Heart left ventricle (tissue), 16 donors: ENCODE measurements around the gene TMEM131L. TPM values are rescaled to one million over a fixed set of nuclear protein-coding genes. Genes with fewer than 3 reads are reported as not detected.

Experiments used
- ATAC-seq, 4 donors: fragments of 200-7000 bp; cut with Tn5 transposase; one replicate each; pipeline ENCODE4 v1.9.1; 2020 to 2022; ENCODE audit warnings: moderate library complexity in 4 of 4, mild to moderate bottlenecking in 3 of 4, moderate number of reproducible peaks in 1 of 4
- DNase-seq, 5 donors: peaks; one replicate each; pipeline ENCODE4 v3.0.0-alpha.2; 2020
- H3K27ac ChIP-seq, 12 donors: fragments of 200-600 bp; sonication (generic) in 4 of 12; one replicate each; pipeline versions ENCODE4 v1.5.0 to v1.8.0; 2016 to 2022; ENCODE audit warnings: mild to moderate bottlenecking in 2 of 12
- H3K27me3 ChIP-seq, 9 donors: fragments of 200-600 bp; sonication (generic) in 2 of 9; one replicate each; pipeline versions ENCODE4 v1.5.1 to v1.8.0; 2016 to 2022; ENCODE audit warnings: mild to moderate bottlenecking in 3 of 9
- H3K36me3 ChIP-seq, 9 donors: fragments of 200-600 bp; sonication (generic) in 2 of 9; one replicate each; pipeline versions ENCODE4 v1.5.0 to v1.8.0; 2018 to 2022; ENCODE audit warnings: mild to moderate bottlenecking in 2 of 9
- H3K4me1 ChIP-seq, 12 donors: fragments of 200-600 bp; sonication (generic) in 4 of 12; one replicate each; pipeline versions ENCODE4 v1.5.0 to v1.8.0; 2016 to 2022; ENCODE audit warnings: mild to moderate bottlenecking in 3 of 12
- H3K4me3 ChIP-seq, 12 donors: fragments of 200-600 bp; sonication (generic) in 4 of 12; one replicate each; pipeline versions ENCODE4 v1.5.0 to v1.8.0; 2017 to 2022; ENCODE audit warnings: mild to moderate bottlenecking in 9 of 12, moderate library complexity in 4 of 12
- H3K9me3 ChIP-seq, 12 donors: fragments of 200-600 bp; sonication (generic) in 4 of 12; one replicate each; pipeline versions ENCODE4 v1.5.0 to v1.8.0; 2016 to 2022; ENCODE audit warnings: mild to moderate bottlenecking in 1 of 12
- POLR2A ChIP-seq, 2 donors: fragments of 450-650 bp; IDR thresholded peaks; one replicate each; pipeline ENCODE4 v1.6.1; 2017; ENCODE audit warnings: antibody characterized with exemption in 2 of 2, mild to moderate bottlenecking in 2 of 2, moderate library complexity in 2 of 2
- WGBS, 4 donors: extraction: QIAGEN DNeasy Blood & Tissue Kit in 2 of 4; methylation state at CpG; one replicate each; pipeline versions ENCODE4 v1.1.5 to v1.1.7; 2013 to 2018; 5-methylcytosine and 5-hydroxymethylcytosine counted together
- intact Hi-C, 10 donors: fragments of 100-400 bp; cut with DNase I; formaldehyde crosslinking; loops; one replicate each; pipeline versions ENCODE4 v1.11.1 to v1.14.2; 2022
- polyA plus RNA-seq, 2 donors: library from polyadenylated mRNA; stranded (reverse); fragments of 200-250 nt; gene quantifications; one replicate each; pipeline ENCODE4 v1.2.3, GENCODE V29; 2013
- total RNA-seq, 9 donors: library from RNA; depleted of rRNA in 2 of 9; stranded (reverse); fragments of >200 nt in 2 of 9; fragmentation: NEBNext Ultra II Directional in 3 of 9; extraction: Animal tissue kit (Norgen Biotek cat#: 25700) in 3 of 9; gene quantifications; one replicate each; pipeline versions ENCODE4 v1.1.0 to v1.2.4, GENCODE V29; 2016 to 2023
- TF ChIP-seq, protein P1 (sequence below), 12 donors: fragments of 200-600 bp; sonication (generic) in 4 of 12; IDR thresholded peaks; one replicate each; pipeline versions ENCODE4 v1.5.0 to v1.8.0; 2018 to 2022; ENCODE audit warnings: antibody characterized with exemption in 12 of 12, mild to moderate bottlenecking in 5 of 12
- donor health status: ischemic (EF 13 %, LVEDD 7.1; RV severe dilation, severe dysfunction).
- donor health status: healthy with polysubstance abuse.
- donor health status: DM: no; HTN: yes; CAD: no.
- donor health status: DM: no; HTN: no; CAD: no.
- donor health status: ischemic (EF 25% LVEDD 6.9; RV normal size, moderate dysfunction).
- donor health status: ischemic (EF 25% LVEDD 5.7; RV mildly dilated, moderate dysfunction).
- donor health status: healthy.
- donor health status: DM: yes; HTN: yes; CAD: no.
- donor health status: ischemic (EF 35%, LVEDD 5.7; RV mildly dilated, moderate dysfunction).
- donor health status: nonischemic (EF 11% LVEDD 7.7; RV severe dilation, severe dysfunction).
- donor health status: DM: yes; HTN: yes; CAD: no.
- donor health status: PGD.
- donor health status: ischemic (EF 29% LVEDD 5.4; RV normal size, mild dysfunction).
- donor health status: nonischemic (EF 23%, LVEDD 6.1; RV moderate dilation, normal function).

TMEM131L gene
- total and polyA plus RNA-seq, 11 donors, result 3.8 to 22.2 (median 19.6) TPM

DNA sequence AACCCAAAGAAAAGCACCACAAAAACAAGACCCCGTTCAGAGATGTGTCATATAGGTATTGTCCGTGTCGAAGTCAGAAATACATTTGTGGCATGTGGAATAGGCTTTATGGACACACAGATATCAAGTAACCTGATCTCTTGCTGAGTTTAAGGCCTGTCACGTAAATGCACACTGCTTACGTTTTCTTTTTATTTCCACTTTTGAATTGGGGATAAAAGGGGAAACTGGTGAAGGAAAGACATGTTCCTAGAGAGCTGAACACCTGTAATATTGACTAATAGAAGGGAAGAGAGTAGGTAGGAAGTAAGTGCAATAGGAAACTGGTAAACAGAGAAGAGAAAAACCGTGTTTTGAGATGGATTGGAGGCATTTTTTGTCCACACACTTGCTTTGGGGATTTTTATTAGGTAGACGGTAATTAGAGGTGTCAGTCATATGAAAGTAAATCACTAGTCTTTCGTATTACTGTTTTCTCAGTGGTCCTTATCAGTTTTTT lies 24.9 kb downstream of the TMEM131L start:
- TF ChIP-seq, protein P1, sequence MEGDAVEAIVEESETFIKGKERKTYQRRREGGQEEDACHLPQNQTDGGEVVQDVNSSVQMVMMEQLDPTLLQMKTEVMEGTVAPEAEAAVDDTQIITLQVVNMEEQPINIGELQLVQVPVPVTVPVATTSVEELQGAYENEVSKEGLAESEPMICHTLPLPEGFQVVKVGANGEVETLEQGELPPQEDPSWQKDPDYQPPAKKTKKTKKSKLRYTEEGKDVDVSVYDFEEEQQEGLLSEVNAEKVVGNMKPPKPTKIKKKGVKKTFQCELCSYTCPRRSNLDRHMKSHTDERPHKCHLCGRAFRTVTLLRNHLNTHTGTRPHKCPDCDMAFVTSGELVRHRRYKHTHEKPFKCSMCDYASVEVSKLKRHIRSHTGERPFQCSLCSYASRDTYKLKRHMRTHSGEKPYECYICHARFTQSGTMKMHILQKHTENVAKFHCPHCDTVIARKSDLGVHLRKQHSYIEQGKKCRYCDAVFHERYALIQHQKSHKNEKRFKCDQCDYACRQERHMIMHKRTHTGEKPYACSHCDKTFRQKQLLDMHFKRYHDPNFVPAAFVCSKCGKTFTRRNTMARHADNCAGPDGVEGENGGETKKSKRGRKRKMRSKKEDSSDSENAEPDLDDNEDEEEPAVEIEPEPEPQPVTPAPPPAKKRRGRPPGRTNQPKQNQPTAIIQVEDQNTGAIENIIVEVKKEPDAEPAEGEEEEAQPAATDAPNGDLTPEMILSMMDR (IDR thresholded peaks at IDR 0.05), result no peak
- DNase-seq (no peak), ATAC-seq (no peak)
- intact Hi-C loops, result no loop called here
- 88 to 94% (median 92%) methylated on average over 8 of the region's 8 CpGs for WGBS, 4 donors
- Histone ChIP-seq H3K4me1 (peaks cover 19 to 66% (median 47%) of the 10 kb centered on the region in 12 donors), H3K36me3 (no peaks in the 10 kb centered on the region), H3K27ac (no peak overlapping the region), H3K9me3 (no peaks in the 10 kb centered on the region), H3K27me3 (no peaks in the 10 kb centered on the region), H3K4me3 (no peak overlapping the region)

GRCh38 chr4:153494562-153494961 lies 28.4 kb downstream of the TMEM131L start:
- ATAC-seq (no peak), DNase-seq (no peak)
- Histone ChIP-seq H3K27ac (no peak overlapping the region), H3K9me3 (no peaks in the 10 kb centered on the region), H3K4me1 (peaks cover 7 to 64% (median 36%) of the 10 kb centered on the region in 12 donors), H3K4me3 (no peak overlapping the region), H3K27me3 (no peaks in the 10 kb centered on the region), H3K36me3 (no peaks in the 10 kb centered on the region)
- 75 to 85% (median 78%) methylated on average over 10 of the region's 10 CpGs for WGBS, 4 donors
- intact Hi-C loops, result no loop called here
- TF ChIP-seq POLR2A (IDR thresholded peaks at IDR 0.05), result no peak
- TF ChIP-seq, protein P1 (IDR thresholded peaks at IDR 0.05), result no peak

- Histone ChIP-seq H3K4me3 (no peak overlapping the region), H3K4me1 (peaks cover 0 to 55% (median 29%) of the 10 kb centered on the region in 12 donors), H3K27me3 (no peaks in the 10 kb centered on the region), H3K9me3 (no peaks in the 10 kb centered on the region), H3K36me3 (no peaks in the 10 kb centered on the region), H3K27ac (peak overlapping the region in 1 of 12 donors; percentile 5)
- DNase-seq (no peak), ATAC-seq (no peak)
- WGBS, 4 donors, result 74 to 78% (median 75%) methylated on average over 9 of the region's 9 CpGs
- TF ChIP-seq, protein P1 (IDR thresholded peaks at IDR 0.05), result no peak
- TF ChIP-seq POLR2A (IDR thresholded peaks at IDR 0.05), result no peak
- intact Hi-C loops, result loop anchor here in 1 of 10 donors (5.0 kb wide), 1 partner anchor 37 kb away; no protein-coding TSS in a partner anchor
These were observed 29.5 kb downstream of the TMEM131L start for GRCh38 chr4:153495480-153496193.

DNA sequence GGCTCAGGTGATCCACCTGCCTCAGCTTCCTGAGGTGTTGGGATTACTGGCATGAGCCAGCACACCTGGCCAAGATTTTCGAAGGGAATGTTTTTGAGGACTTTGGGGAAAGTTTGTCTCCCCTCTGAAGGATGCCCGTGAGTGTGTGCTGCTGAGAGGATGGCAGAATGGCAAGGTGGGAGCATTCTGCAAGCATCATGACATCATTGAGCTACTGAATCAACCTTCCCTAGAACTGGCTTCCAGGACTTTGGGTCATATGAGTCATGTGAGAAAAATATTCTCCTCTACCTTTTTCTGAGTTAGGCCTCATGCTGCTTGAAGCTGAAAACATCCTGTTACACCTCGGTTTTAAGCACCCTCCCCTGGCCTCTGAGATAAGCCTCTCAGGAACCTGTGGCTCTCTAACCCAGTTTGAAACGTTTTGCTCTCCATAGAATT lies 31.0 kb downstream of the TMEM131L start:
- DNase-seq (no peak), ATAC-seq (peak in 2 of 4 donors; percentile 7 to 17)
- H3K9me3 ChIP-seq, result no peaks in the 10 kb centered on the region
- no peak overlapping the region for H3K4me3 ChIP-seq
- 47 to 59% (median 57%) methylated on average over 4 of the region's 4 CpGs for WGBS, 4 donors
- no peaks in the 10 kb centered on the region for H3K36me3 ChIP-seq
- intact Hi-C loops, result loop anchor here in 1 of 10 donors (5.0 kb wide), 1 partner anchor 35 kb away; no protein-coding TSS in a partner anchor
- H3K4me1 ChIP-seq, result peaks cover 0 to 54% (median 29%) of the 10 kb centered on the region in 12 donors
- TF ChIP-seq, protein P1 (IDR thresholded peaks at IDR 0.05), result no peak
- no peak for TF ChIP-seq POLR2A (IDR thresholded peaks at IDR 0.05)
- no peaks in the 10 kb centered on the region for H3K27me3 ChIP-seq
- H3K27ac ChIP-seq, result peak overlapping the region in 9 of 12 donors; percentile 31 to 67 (median 47)
